Activated naive CD8-positive, alpha-beta T cell (primary cell): Measurements from ENCODE around the gene LTB.
A peak's percentile ranks its signal among the peaks of the same experiment; 100 is the strongest.

Experiments
- H3K27ac Mint-ChIP-seq: one replicate; pipeline ENCODE4 v1.8.0; 2021; ENCODE audit warnings: mixed read lengths
- H3K27me3 Mint-ChIP-seq: one replicate; pipeline ENCODE4 v1.8.0; 2021; ENCODE audit warnings: mixed read lengths
- H3K36me3 Mint-ChIP-seq: one replicate; pipeline ENCODE4 v1.8.0; 2021; ENCODE audit warnings: mixed read lengths
- H3K4me1 Mint-ChIP-seq: one replicate; pipeline ENCODE4 v1.8.0; 2021; ENCODE audit warnings: low read depth, mixed read lengths
- H3K4me3 Mint-ChIP-seq: one replicate; pipeline ENCODE4 v1.8.0; 2021; ENCODE audit warnings: mild to moderate bottlenecking, mixed read lengths
- H3K9me3 Mint-ChIP-seq: one replicate; pipeline ENCODE4 v1.8.0; 2021; ENCODE audit warnings: low read depth, mixed read lengths

The LTB gene, protein sequence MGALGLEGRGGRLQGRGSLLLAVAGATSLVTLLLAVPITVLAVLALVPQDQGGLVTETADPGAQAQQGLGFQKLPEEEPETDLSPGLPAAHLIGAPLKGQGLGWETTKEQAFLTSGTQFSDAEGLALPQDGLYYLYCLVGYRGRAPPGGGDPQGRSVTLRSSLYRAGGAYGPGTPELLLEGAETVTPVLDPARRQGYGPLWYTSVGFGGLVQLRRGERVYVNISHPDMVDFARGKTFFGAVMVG

GRCh38 chr6:31582230-31582643 lies at the start of gene LTB:
TSS of gene LTB (minus strand) at chr6:31582424. CDS start at chr6:31582417, 7 bp downstream.
- Mint-ChIP-seq H3K27me3 (no peaks in the 10 kb centered on the region), H3K4me3 (peak within 1 kb of the TSS; percentile 95), H3K9me3 (no peaks in the 10 kb centered on the region), H3K4me1 (peaks cover 62% of the 10 kb centered on the region), H3K36me3 (peaks cover 5% of the 10 kb centered on the region), H3K27ac (peak within 1 kb of the TSS; percentile 89)

GRCh38 chr6:31631681-31632278 lies 49.6 kb upstream of the LTB start:
- peaks cover 2% of the 10 kb centered on the region for H3K4me1 Mint-ChIP-seq
- H3K4me3 Mint-ChIP-seq: no peak overlapping the region
- H3K36me3 Mint-ChIP-seq: peaks cover 3% of the 10 kb centered on the region
- no peak overlapping the region for H3K27ac Mint-ChIP-seq
- H3K9me3 Mint-ChIP-seq: no peaks in the 10 kb centered on the region
- H3K27me3 Mint-ChIP-seq: no peaks in the 10 kb centered on the region

GRCh38 chr6:31631209-31631608 lies 49.0 kb upstream of the LTB start:
- Mint-ChIP-seq H3K27ac (no peak overlapping the region), H3K27me3 (no peaks in the 10 kb centered on the region), H3K36me3 (peaks cover 3% of the 10 kb centered on the region), H3K4me3 (no peak overlapping the region), H3K4me1 (peaks cover 2% of the 10 kb centered on the region), H3K9me3 (no peaks in the 10 kb centered on the region)

GRCh38 chr6:31630177-31630934 lies 48.1 kb upstream of the LTB start:
- H3K36me3 Mint-ChIP-seq: no peaks in the 10 kb centered on the region
- H3K4me1 Mint-ChIP-seq: peaks cover 2% of the 10 kb centered on the region
- no peaks in the 10 kb centered on the region for H3K9me3 Mint-ChIP-seq
- H3K27ac Mint-ChIP-seq: no peak overlapping the region
- no peak overlapping the region for H3K4me3 Mint-ChIP-seq
- no peaks in the 10 kb centered on the region for H3K27me3 Mint-ChIP-seq

DNA sequence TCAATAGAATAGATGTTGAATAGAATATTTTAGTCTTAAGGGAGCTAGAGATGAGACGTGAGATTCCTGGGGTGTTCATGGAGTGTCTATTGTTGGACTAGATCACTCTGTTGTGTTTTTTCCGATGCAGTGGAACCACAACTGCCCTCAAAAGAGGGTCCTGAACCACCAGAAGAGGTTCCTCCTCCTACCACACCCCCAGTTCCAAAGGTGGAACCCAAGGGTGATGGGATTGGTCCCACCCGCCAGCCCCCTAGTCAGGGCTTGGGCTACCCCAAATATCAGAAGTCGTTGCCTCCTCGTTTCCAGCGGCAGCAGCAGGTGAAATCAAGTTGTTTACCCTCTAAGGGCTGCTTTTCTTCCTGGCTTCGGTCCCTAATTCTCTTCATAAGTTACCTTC lies 46.8 kb upstream of the LTB start:
- Mint-ChIP-seq H3K4me3 (no peak overlapping the region), H3K9me3 (no peaks in the 10 kb centered on the region), H3K27me3 (no peaks in the 10 kb centered on the region), H3K36me3 (no peaks in the 10 kb centered on the region), H3K27ac (no peak overlapping the region), H3K4me1 (peaks cover 2% of the 10 kb centered on the region)

DNA sequence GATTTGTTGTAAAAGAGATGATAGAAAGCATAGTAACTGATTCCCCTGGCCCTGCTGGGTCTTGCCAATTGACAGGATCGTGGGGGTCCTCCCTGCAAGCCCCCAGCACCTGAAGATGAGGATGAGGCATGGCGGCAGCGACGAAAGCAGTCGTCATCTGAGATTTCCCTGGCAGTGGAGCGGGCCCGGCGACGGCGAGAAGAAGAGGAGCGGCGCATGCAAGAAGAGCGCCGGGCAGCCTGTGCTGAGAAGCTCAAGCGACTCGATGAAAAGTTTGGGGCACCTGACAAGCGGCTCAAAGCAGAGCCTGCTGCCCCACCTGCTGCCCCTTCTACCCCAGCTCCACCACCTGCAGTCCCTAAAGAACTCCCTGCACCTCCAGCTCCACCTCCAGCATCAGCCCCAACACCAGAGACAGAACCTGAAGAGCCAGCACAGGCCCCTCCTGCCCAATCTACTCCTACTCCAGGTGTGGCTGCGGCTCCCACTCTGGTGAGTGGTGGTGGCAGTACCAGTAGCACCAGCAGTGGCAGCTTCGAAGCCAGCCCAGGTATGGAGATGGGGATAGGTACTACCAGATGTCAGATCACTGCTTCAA lies 45.6 kb upstream of the LTB start:
- peak overlapping the region; percentile 56 for H3K27ac Mint-ChIP-seq
- peaks cover 3% of the 10 kb centered on the region for H3K4me1 Mint-ChIP-seq
- no peaks in the 10 kb centered on the region for H3K36me3 Mint-ChIP-seq
- no peaks in the 10 kb centered on the region for H3K27me3 Mint-ChIP-seq
- no peak overlapping the region for H3K4me3 Mint-ChIP-seq
- H3K9me3 Mint-ChIP-seq: no peaks in the 10 kb centered on the region

GRCh38 chr6:31626952-31627351 lies 44.7 kb upstream of the LTB start:
- Mint-ChIP-seq H3K36me3 (peaks cover 5% of the 10 kb centered on the region), H3K4me1 (peaks cover 12% of the 10 kb centered on the region), H3K27ac (peak overlapping the region; percentile 54), H3K9me3 (no peaks in the 10 kb centered on the region), H3K4me3 (no peak overlapping the region), H3K27me3 (no peaks in the 10 kb centered on the region)

- Mint-ChIP-seq H3K36me3 (peaks cover 7% of the 10 kb centered on the region), H3K4me3 (no peak overlapping the region), H3K9me3 (no peaks in the 10 kb centered on the region), H3K4me1 (peaks cover 23% of the 10 kb centered on the region), H3K27ac (no peak overlapping the region), H3K27me3 (no peaks in the 10 kb centered on the region)
These were observed 41.8 kb upstream of the LTB start for GRCh38 chr6:31624070-31624469.

- Mint-ChIP-seq H3K27me3 (no peaks in the 10 kb centered on the region), H3K4me1 (peaks cover 27% of the 10 kb centered on the region), H3K9me3 (no peaks in the 10 kb centered on the region), H3K4me3 (peak overlapping the region; percentile 99), H3K36me3 (peaks cover 7% of the 10 kb centered on the region), H3K27ac (peak overlapping the region; percentile 98)
These were observed 40.5 kb upstream of the LTB start for GRCh38 chr6:31622684-31623091.

- H3K36me3 Mint-ChIP-seq: peaks cover 7% of the 10 kb centered on the region
- H3K27me3 Mint-ChIP-seq: no peaks in the 10 kb centered on the region
- peak overlapping the region; percentile 98 for H3K27ac Mint-ChIP-seq
- peak overlapping the region; percentile 99 for H3K4me3 Mint-ChIP-seq
- H3K9me3 Mint-ChIP-seq: no peaks in the 10 kb centered on the region
- peaks cover 32% of the 10 kb centered on the region for H3K4me1 Mint-ChIP-seq
These were observed 39.8 kb upstream of the LTB start for GRCh38 chr6:31621991-31622390.

DNA sequence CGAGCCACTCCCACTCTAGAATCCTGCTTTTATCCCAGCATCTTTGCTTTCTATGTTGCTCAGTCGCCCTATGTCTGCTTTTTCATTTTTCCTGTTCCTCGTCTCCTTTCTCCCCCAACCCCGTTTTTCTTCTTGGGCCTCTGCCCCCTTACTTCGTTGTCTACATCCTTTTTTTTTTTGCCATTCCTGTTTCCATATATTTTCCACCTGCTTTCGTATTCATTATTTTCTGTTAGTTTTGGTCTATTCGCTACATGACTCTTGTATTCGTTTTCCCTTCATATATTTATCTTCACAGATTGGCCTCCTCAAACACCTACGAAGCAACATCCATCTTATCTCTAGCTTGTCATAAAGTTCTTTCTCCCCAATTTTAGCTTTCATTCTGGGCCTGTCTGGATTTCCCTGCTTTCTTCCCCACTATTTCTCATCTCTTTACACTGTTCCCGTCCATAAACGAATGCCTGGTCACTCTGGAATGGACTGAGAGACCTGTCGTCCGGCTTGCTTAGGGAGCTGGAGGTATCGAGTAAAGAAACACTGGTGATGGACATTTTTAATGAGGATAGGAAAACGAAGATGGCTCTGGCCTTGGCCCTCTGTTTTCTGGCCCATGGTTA lies 39.2 kb upstream of the LTB start:
- H3K4me1 Mint-ChIP-seq: peaks cover 37% of the 10 kb centered on the region
- H3K27ac Mint-ChIP-seq: peak overlapping the region; percentile 98
- peak overlapping the region; percentile 99 for H3K4me3 Mint-ChIP-seq
- peaks cover 7% of the 10 kb centered on the region for H3K36me3 Mint-ChIP-seq
- H3K27me3 Mint-ChIP-seq: no peaks in the 10 kb centered on the region
- H3K9me3 Mint-ChIP-seq: no peaks in the 10 kb centered on the region

DNA sequence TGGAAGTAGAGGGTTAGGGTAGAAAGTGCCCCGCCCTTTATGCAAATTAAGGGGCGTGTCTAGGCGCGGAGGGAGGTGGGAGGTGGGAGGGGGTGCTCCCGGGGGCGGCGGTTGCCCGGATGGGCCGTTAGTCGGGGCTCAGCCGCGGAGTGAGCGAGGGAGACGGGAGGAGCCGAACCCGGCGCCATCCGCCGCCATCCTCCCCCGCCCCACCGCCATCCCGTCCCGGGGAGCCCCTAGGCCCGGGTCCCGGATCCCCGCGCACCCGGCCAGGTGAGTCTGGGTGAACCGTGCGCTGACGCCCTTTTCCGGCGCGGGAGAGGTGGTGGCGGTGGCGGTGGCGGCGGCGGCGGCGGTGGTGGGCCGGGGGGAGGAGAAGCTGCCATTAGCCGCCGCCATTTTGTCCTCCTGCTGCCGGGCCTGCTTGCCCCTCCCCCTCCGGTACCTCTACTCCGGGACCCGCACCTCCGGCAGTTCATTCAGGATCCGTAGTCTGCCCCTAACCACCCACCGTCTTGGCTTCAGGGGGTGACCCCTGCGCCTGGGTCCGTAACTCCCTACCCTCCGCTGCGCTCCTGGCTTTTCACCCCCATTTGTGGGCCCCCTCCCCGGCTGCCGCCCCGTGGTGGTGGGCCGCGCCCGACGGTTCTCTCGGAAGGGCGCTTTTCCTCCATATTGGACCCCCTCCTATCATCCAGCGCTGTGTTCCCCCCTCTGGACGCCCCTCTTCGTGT lies 38.5 kb upstream of the LTB start, which contains the start of gene PRRC2A:
TSS of gene PRRC2A (plus strand) at position 130 of the 734 bp plus-strand sequence. CDS start 2,075 bp downstream, outside the sequence.
- Mint-ChIP-seq H3K27ac (peak within 1 kb of the TSS; percentile 98), H3K27me3 (no peaks in the 10 kb centered on the region), H3K4me3 (peak within 1 kb of the TSS; percentile 99), H3K4me1 (peaks cover 44% of the 10 kb centered on the region), H3K36me3 (peaks cover 7% of the 10 kb centered on the region), H3K9me3 (no peaks in the 10 kb centered on the region)

DNA sequence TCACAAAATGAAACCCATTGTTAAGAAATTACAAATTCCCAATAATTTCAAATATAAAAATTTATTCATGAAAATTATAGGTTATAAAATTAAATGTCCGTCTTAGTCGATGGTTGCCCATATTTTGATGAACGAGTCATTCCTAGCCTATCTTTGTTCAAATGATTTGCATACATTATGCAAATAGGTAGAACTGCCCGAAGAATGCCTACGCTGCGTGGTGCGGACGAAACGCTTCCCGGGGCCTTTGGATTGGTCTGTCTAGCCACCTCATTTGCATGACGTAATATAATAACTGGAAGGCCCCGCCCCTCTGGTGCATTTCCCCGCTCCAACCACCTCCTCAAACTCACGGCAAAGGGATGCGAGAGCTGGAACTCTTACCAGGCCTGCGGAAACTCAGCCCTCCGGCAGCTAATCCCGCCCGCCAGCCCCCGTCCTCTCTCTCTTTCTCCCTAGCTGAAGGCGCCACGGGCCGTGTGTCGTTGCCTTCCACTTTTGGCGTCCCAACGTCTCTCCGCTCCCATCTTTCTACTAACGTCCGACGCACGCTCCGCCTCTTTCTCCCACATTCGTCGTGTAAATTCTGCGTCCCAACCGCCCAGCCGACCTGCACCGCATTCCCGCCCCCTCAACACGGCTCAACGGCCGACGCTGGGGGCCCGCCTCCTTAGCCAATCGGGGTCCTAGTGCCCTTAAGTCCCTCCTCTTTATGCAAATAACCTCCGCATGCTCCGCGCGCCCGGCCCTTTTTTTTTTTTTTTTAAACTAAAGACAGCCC lies 37.8 kb upstream of the LTB start:
- peak overlapping the region; percentile 99 for H3K4me3 Mint-ChIP-seq
- peak overlapping the region; percentile 97 for H3K27ac Mint-ChIP-seq
- peaks cover 52% of the 10 kb centered on the region for H3K4me1 Mint-ChIP-seq
- peaks cover 7% of the 10 kb centered on the region for H3K36me3 Mint-ChIP-seq
- no peaks in the 10 kb centered on the region for H3K27me3 Mint-ChIP-seq
- no peaks in the 10 kb centered on the region for H3K9me3 Mint-ChIP-seq
